Vagina (tissue), 2 donors: Measurements from ENCODE around the gene SLC12A8. TPM values are rescaled to one million over a fixed set of nuclear protein-coding genes. Genes with fewer than 3 reads are reported as not detected.

Experiments used
- DNase-seq, 2 donors: peaks; one replicate each; pipeline ENCODE4 v3.0.0-alpha.2; 2017; ENCODE audit errors: extremely low spot score in 2 of 2
- H3K27ac ChIP-seq: fragments of 200-600 bp; sonication (generic); one replicate; pipeline ENCODE4 v1.5.1; 2019
- H3K27me3 ChIP-seq: fragments of 200-600 bp; sonication (generic); one replicate; pipeline ENCODE4 v1.5.1; 2019
- H3K36me3 ChIP-seq, 2 donors: fragments of 200-600 bp; sonication (generic); one replicate each; pipeline ENCODE4 v1.5.1; 2017 to 2019
- H3K4me1 ChIP-seq: fragments of 200-600 bp; sonication (generic); one replicate; pipeline ENCODE4 v1.5.1; 2019
- H3K4me3 ChIP-seq, 2 donors: fragments of 200-600 bp; sonication (generic); 1 replicate in 1 of 2; 2 replicates in 1 of 2; pipeline ENCODE4 v1.5.1; 2016 to 2019
- H3K9me3 ChIP-seq: fragments of 200-600 bp; sonication (generic); one replicate; pipeline ENCODE4 v1.5.1; 2019
- CTCF ChIP-seq, 3 experiments: fragments of 450-650 bp in 2 of 3; fragments of 200-600 bp in 1 of 3; sonication (generic) in 1 of 3; IDR thresholded peaks; one replicate each; pipeline ENCODE4 v1.5.1; 2017 to 2019; ENCODE audit warnings: antibody characterized with exemption in 3 of 3, mild to moderate bottlenecking in 2 of 3, moderate library complexity in 2 of 3
- POLR2A ChIP-seq, 2 donors: fragments of 450-650 bp; IDR thresholded peaks; one replicate each; pipeline ENCODE4 v1.6.1; 2017; ENCODE audit warnings: antibody characterized with exemption in 2 of 2, mild to moderate bottlenecking in 2 of 2, moderate library complexity in 2 of 2
- POLR2AphosphoS5 ChIP-seq, 2 donors: sonication (generic); formaldehyde crosslinking; IDR thresholded peaks; one replicate each; pipeline ENCODE4 v1.9.0; 2017; ENCODE audit warnings: antibody characterized with exemption in 2 of 2, mild to moderate bottlenecking in 2 of 2, low read depth in 1 of 2; ENCODE audit not compliant: insufficient read depth in 1 of 2
- intact Hi-C: fragments of 100-400 bp; cut with DNase I; formaldehyde crosslinking; loops from one replicate; pipeline ENCODE4 v1.15.1; 2023
- total RNA-seq: library from RNA; depleted of rRNA; stranded (reverse); fragments of >200 nt; gene quantifications from one replicate; pipeline ENCODE4 v1.2.3, GENCODE V29; 2016

Gene SLC12A8
- total RNA-seq, 1 donor from 2014 or later, result 6.1 TPM

- H3K9me3 ChIP-seq, result no peaks in the 10 kb centered on the region
- no peak for DNase-seq
- H3K27me3 ChIP-seq, result no peaks in the 10 kb centered on the region
- TF ChIP-seq POLR2AphosphoS5 (IDR thresholded peaks at IDR 0.05; ENCODE audit: insufficient read depth in 1 of 2, low read depth in 1 of 2) (no peak), CTCF (IDR thresholded peaks at IDR 0.05) (no peak), POLR2A (IDR thresholded peaks at IDR 0.05) (no peak)
- no peak overlapping the region for H3K27ac ChIP-seq
- peaks cover 11% of the 10 kb centered on the region for H3K4me1 ChIP-seq
- intact Hi-C loops, result loop anchor here (10.0 kb wide), 1 partner anchor 171 kb away; no protein-coding TSS in a partner anchor
- H3K36me3 ChIP-seq, result no peaks in the 10 kb centered on the region
- no peak overlapping the region for H3K4me3 ChIP-seq
Observed at GRCh38 chr3:125165948-125166553, 46.5 kb downstream of the SLC12A8 start.

GRCh38 chr3:125165189-125165947 is 47.2 kb downstream of the SLC12A8 start:
- no peak for DNase-seq
- Histone ChIP-seq H3K36me3 (no peaks in the 10 kb centered on the region), H3K27me3 (no peaks in the 10 kb centered on the region), H3K27ac (no peak overlapping the region), H3K9me3 (no peaks in the 10 kb centered on the region), H3K4me1 (peaks cover 18% of the 10 kb centered on the region), H3K4me3 (no peak overlapping the region)
- TF ChIP-seq CTCF (IDR thresholded peaks at IDR 0.05) (peak in 2 of 3 experiments; percentile 16 to 40), POLR2A (IDR thresholded peaks at IDR 0.05) (no peak), POLR2AphosphoS5 (IDR thresholded peaks at IDR 0.05; ENCODE audit: insufficient read depth in 1 of 2, low read depth in 1 of 2) (no peak)
- intact Hi-C loops, result loop anchor here (10.0 kb wide), 1 partner anchor 171 kb away; no protein-coding TSS in a partner anchor

GRCh38 chr3:125163739-125164601 is 48.6 kb downstream of the SLC12A8 start:
- H3K27me3 ChIP-seq, result no peaks in the 10 kb centered on the region
- H3K36me3 ChIP-seq, result no peaks in the 10 kb centered on the region
- no peak for DNase-seq
- peak overlapping the region; percentile 37 for H3K27ac ChIP-seq
- TF ChIP-seq POLR2A (IDR thresholded peaks at IDR 0.05), result no peak
- peak in 1 of 2 donors; percentile 11 for TF ChIP-seq POLR2AphosphoS5 (IDR thresholded peaks at IDR 0.05; ENCODE audit: insufficient read depth in 1 of 2, low read depth in 1 of 2)
- no peaks in the 10 kb centered on the region for H3K9me3 ChIP-seq
- H3K4me1 ChIP-seq, result peaks cover 23% of the 10 kb centered on the region
- intact Hi-C loops, result loop anchor here (10.0 kb wide), 1 partner anchor 169 kb away; no protein-coding TSS in a partner anchor
- no peak overlapping the region for H3K4me3 ChIP-seq

GRCh38 chr3:125161607-125162219 is 50.8 kb downstream of the SLC12A8 start:
- intact Hi-C loops, result loop anchor here (10.0 kb wide), 1 partner anchor 167 kb away; no protein-coding TSS in a partner anchor
- Histone ChIP-seq H3K9me3 (no peaks in the 10 kb centered on the region), H3K36me3 (no peaks in the 10 kb centered on the region), H3K27ac (no peak overlapping the region), H3K4me1 (peaks cover 23% of the 10 kb centered on the region), H3K27me3 (no peaks in the 10 kb centered on the region), H3K4me3 (no peak overlapping the region)
- peak in 1 of 2 donors; percentile 70 for TF ChIP-seq POLR2AphosphoS5 (IDR thresholded peaks at IDR 0.05; ENCODE audit: insufficient read depth in 1 of 2, low read depth in 1 of 2)
- no peak for TF ChIP-seq CTCF (IDR thresholded peaks at IDR 0.05)
- no peak for DNase-seq
